ENCODE measurements around the gene MLX.

GRCh38 chr17:42520540-42520951, 46.4 kb upstream of the MLX start:
- TF ChIP-seq CTCF (conservative IDR thresholded peaks at IDR 0.05 in 1 of 2, IDR thresholded peaks at IDR 0.05 in 1 of 2; ENCODE audit: low read depth in 1 of 2, low read length in 2 of 2) (peak in 1 of 2 donors; percentile 14), EZH2 (IDR thresholded peaks at IDR 0.05; ENCODE audit: low read length, missing control alignments) (no peak)

All from fibroblast of lung (primary cell).